Endothelial cell (in vitro differentiated cells): ENCODE data around the gene TNFSF15. TPM values are rescaled to one million over a fixed set of nuclear protein-coding genes. Genes with fewer than 3 reads are reported as not detected.

Experiments used
- DNase-seq: peaks from one replicate; pipeline ENCODE4 v3.0.0; 2021; ENCODE audit warnings: low spot score
- H3K27ac Mint-ChIP-seq: one replicate; pipeline ENCODE4 v1.8.0; 2021; ENCODE audit warnings: mixed read lengths, inconsistent platforms; ENCODE audit not compliant: unreplicated experiment
- H3K27me3 Mint-ChIP-seq: one replicate; pipeline ENCODE4 v1.8.0; 2021; ENCODE audit warnings: mild to moderate bottlenecking, moderate library complexity, mixed read lengths, inconsistent platforms; ENCODE audit not compliant: unreplicated experiment
- H3K36me3 Mint-ChIP-seq: one replicate; pipeline ENCODE4 v1.8.0; 2021; ENCODE audit warnings: mild to moderate bottlenecking, low read depth, mixed read lengths, inconsistent platforms; ENCODE audit not compliant: unreplicated experiment
- H3K4me1 Mint-ChIP-seq: one replicate; pipeline ENCODE4 v1.8.0; 2021; ENCODE audit warnings: mild to moderate bottlenecking, mixed read lengths, inconsistent platforms; ENCODE audit not compliant: unreplicated experiment
- H3K4me3 Mint-ChIP-seq: one replicate; pipeline ENCODE4 v1.8.0; 2021; ENCODE audit warnings: mild to moderate bottlenecking, mixed read lengths, inconsistent platforms; ENCODE audit not compliant: unreplicated experiment
- H3K9me3 Mint-ChIP-seq: one replicate; pipeline ENCODE4 v1.8.0; 2021; ENCODE audit warnings: mixed read lengths, inconsistent platforms; ENCODE audit not compliant: unreplicated experiment
- total RNA-seq: library from RNA; stranded (reverse); fragmentation: NEBNext Ultra II Directional; extraction: Animal tissue kit (Norgen Biotek cat#: 25700); gene quantifications from one replicate; pipeline ENCODE4 v1.2.1, GENCODE V29; 2021; ENCODE audit not compliant: unreplicated experiment
- TF ChIP-seq, protein P1 (sequence below): fragments of 200-600 bp; sonication (generic); IDR thresholded peaks from one replicate; pipeline ENCODE4 v1.5.0; 2021; ENCODE audit warnings: antibody characterized with exemption; ENCODE audit not compliant: unreplicated experiment

TNFSF15 gene
- total RNA-seq, 1 donor from 2014 or later = not detected

DNA sequence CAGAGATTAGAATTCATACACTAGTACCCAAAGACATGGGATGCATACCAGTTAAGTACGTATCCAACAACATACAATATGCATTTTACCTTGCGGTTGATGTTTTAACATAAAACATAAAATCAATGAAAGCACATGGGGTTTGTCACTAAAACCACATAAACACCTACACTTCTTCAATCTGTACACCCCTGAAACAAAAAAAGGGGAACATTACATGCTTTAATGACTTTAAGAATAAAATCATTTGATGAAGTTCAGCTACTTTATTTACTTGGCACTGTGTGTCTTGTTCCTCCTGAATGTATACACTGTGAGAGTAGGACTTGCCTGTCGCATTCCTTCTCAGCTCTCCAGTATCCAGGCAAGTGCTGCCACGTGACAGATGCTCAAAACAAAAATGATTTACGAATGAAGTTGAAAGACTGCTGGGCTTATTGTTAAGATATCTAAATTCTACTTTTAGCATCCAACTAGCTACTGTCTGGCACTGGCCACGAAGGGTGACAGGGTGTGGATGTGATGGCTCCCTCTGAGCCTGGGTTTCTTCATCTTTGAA, 21.0 kb downstream of the TNFSF15 start:
- Mint-ChIP-seq H3K9me3 (no peaks in the 10 kb centered on the region), H3K36me3 (no peaks in the 10 kb centered on the region), H3K27ac (no peak overlapping the region), H3K27me3 (peaks cover 2% of the 10 kb centered on the region), H3K4me3 (no peak overlapping the region), H3K4me1 (no peaks in the 10 kb centered on the region)
- TF ChIP-seq, protein P1, sequence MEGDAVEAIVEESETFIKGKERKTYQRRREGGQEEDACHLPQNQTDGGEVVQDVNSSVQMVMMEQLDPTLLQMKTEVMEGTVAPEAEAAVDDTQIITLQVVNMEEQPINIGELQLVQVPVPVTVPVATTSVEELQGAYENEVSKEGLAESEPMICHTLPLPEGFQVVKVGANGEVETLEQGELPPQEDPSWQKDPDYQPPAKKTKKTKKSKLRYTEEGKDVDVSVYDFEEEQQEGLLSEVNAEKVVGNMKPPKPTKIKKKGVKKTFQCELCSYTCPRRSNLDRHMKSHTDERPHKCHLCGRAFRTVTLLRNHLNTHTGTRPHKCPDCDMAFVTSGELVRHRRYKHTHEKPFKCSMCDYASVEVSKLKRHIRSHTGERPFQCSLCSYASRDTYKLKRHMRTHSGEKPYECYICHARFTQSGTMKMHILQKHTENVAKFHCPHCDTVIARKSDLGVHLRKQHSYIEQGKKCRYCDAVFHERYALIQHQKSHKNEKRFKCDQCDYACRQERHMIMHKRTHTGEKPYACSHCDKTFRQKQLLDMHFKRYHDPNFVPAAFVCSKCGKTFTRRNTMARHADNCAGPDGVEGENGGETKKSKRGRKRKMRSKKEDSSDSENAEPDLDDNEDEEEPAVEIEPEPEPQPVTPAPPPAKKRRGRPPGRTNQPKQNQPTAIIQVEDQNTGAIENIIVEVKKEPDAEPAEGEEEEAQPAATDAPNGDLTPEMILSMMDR = no peak
- DNase-seq = no peak

DNA sequence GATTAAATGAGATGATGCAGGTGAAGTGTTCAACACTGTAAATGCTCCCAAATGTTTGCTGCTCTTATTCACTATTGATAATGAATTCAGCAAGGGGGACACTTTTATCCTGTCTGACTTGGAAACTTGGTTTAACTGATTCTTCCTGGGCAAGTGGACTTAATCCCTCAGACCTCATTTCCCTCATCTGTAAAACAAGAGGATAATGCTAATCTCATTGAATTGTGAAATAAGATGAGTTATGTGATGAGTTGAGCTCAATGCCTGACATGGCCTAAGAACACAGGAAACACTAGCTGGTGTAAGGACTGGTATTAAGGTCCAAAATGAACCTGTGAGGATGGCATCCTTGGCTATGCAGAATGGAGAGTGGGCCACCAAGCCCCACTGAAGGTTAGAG, 23.3 kb downstream of the TNFSF15 start:
- H3K27ac Mint-ChIP-seq = no peak overlapping the region
- TF ChIP-seq, protein P1 = no peak
- H3K4me1 Mint-ChIP-seq = no peaks in the 10 kb centered on the region
- no peak for DNase-seq
- H3K27me3 Mint-ChIP-seq = peaks cover 2% of the 10 kb centered on the region
- no peaks in the 10 kb centered on the region for H3K36me3 Mint-ChIP-seq
- H3K4me3 Mint-ChIP-seq = no peak overlapping the region
- H3K9me3 Mint-ChIP-seq = no peaks in the 10 kb centered on the region

DNA sequence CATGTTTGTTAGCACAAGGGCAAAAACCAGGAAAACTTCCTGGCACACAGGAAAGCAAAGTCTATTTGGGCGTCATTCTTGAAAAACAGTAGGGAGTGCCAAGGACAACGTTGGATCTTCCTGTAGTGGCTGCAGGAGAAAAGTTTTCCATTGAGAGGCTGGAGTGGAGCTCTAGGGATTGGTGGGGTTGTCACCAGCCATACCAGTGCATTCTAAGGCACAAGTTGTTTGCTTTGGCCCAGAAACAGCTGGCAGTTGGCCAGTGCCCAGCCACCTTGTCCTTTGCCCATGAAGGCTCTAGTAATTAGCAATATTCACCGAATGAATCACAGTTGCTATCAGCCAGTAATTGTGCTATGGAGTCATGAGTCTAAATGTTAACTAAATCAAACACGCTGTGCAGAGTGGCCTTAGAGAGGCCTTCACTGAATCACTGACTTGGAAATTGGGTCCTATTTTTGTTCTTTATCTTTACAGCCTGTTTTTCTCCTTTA, 26.4 kb downstream of the TNFSF15 start:
- Mint-ChIP-seq H3K4me3 (no peak overlapping the region), H3K36me3 (no peaks in the 10 kb centered on the region), H3K27me3 (peaks cover 2% of the 10 kb centered on the region), H3K27ac (no peak overlapping the region), H3K9me3 (no peaks in the 10 kb centered on the region), H3K4me1 (no peaks in the 10 kb centered on the region)
- TF ChIP-seq, protein P1 = no peak
- DNase-seq = no peak

DNA sequence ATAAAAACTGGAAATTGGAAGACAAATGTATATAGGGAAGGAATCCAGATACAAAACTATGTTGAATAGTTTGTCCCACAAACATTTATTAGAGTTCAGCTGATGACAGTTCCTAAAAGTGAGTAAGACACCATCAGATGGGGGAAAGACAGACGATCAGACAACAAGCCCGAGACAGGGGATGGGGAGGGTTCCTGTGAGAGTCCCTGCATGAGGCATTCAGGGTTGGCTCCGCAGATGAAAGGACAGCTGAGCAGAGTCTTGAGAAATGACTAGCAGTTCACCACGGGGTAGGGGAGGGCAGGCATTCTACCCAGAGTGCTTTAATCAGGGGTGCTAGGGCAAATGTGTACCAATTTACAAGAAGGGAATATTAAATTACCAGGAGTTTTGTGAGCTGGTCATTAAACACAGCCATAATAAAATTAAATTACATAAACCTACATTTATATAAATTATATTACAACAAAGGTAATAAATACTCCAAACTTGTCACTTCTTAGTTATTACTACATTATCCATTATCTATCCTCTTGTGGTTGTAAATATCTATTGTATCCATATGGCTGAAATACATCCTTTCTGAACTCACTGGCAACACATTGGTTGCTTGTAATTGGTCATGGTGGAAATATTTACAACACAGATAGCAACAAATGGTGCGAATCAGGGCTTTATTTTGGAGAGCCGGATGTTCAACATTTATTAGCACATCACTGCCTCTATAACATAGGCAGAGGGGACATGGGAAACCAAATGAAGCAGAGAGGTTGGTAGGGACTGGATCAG, 27.8 kb downstream of the TNFSF15 start:
- H3K9me3 Mint-ChIP-seq = no peaks in the 10 kb centered on the region
- no peaks in the 10 kb centered on the region for H3K36me3 Mint-ChIP-seq
- no peak overlapping the region for H3K27ac Mint-ChIP-seq
- H3K27me3 Mint-ChIP-seq = no peaks in the 10 kb centered on the region
- TF ChIP-seq, protein P1 = no peak
- no peak overlapping the region for H3K4me3 Mint-ChIP-seq
- no peaks in the 10 kb centered on the region for H3K4me1 Mint-ChIP-seq
- DNase-seq = no peak

DNA sequence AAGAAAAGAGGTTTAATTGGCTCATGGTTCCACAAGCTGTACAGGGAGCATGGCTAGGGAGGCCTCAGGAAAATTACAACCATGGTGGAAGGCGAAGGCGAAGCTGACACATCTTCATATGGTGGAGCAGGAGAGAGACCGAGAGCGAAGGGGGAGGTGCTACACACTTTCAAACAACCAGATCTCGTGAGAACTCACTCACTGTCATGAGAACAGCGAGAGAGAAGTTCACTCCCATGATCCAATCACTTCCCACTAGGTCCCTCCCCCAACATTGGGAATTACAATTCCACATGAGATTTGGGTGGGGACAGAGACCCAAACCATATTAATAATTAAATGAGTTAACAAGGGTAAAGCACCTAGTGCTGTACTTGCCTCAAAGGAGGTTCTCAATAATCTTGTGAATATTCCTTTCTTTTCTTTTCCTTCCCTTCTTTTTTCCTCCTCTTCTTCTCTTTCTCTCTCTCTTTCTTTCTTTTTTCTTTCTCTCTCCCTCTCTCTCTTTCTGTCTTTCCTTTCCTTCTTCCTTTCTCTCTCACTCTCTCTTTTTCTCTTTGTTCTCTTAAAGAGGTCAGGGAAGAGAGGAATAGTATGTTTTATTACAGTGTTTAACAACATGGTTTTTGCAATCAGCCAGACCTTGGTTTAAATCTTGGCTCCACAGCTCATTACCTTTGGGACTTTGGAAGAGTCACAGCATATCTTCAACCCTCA, 29.0 kb downstream of the TNFSF15 start:
- no peaks in the 10 kb centered on the region for H3K9me3 Mint-ChIP-seq
- H3K4me3 Mint-ChIP-seq = no peak overlapping the region
- H3K36me3 Mint-ChIP-seq = no peaks in the 10 kb centered on the region
- no peaks in the 10 kb centered on the region for H3K4me1 Mint-ChIP-seq
- DNase-seq = no peak
- H3K27ac Mint-ChIP-seq = no peak overlapping the region
- H3K27me3 Mint-ChIP-seq = no peaks in the 10 kb centered on the region
- TF ChIP-seq, protein P1 = no peak
